Coronary artery (tissue), 2 donors: Measurements from ENCODE around the gene PSMB8.

ENCODE experiments used
- DNase-seq: peaks from one replicate; pipeline ENCODE4 v3.0.0-alpha.2; 2017; ENCODE audit warnings: low spot score
- H3K27ac ChIP-seq, 2 donors: fragments of 200-600 bp; sonication (generic); one replicate each; pipeline ENCODE4 v1.5.1; 2016 to 2019
- H3K4me3 ChIP-seq: fragments of 200-600 bp; sonication (generic); 2 replicates; pipeline ENCODE4 v1.5.1; 2016; ENCODE audit warnings: mild to moderate bottlenecking, moderate library complexity
- CTCF ChIP-seq: fragments of 200-600 bp; sonication (generic); IDR thresholded peaks from one replicate; pipeline ENCODE4 v1.5.1; 2019; ENCODE audit warnings: antibody characterized with exemption

The PSMB8 gene

GRCh38 chr6:32843331-32843978 is 392 bp downstream of the PSMB8 start:
- no peak for DNase-seq
- Histone ChIP-seq H3K27ac (peak overlapping the region; percentile 92 to 95), H3K4me3 (peak overlapping the region; percentile 85)
- TF ChIP-seq CTCF, result no peak

GRCh38 chr6:32842690-32843089 is 1.2 kb downstream of the PSMB8 start:
- DNase-seq, result no peak
- TF ChIP-seq CTCF, result no peak
- Histone ChIP-seq H3K4me3 (no peak overlapping the region), H3K27ac (peak overlapping the region in 1 of 2 donors; percentile 3)

DNA sequence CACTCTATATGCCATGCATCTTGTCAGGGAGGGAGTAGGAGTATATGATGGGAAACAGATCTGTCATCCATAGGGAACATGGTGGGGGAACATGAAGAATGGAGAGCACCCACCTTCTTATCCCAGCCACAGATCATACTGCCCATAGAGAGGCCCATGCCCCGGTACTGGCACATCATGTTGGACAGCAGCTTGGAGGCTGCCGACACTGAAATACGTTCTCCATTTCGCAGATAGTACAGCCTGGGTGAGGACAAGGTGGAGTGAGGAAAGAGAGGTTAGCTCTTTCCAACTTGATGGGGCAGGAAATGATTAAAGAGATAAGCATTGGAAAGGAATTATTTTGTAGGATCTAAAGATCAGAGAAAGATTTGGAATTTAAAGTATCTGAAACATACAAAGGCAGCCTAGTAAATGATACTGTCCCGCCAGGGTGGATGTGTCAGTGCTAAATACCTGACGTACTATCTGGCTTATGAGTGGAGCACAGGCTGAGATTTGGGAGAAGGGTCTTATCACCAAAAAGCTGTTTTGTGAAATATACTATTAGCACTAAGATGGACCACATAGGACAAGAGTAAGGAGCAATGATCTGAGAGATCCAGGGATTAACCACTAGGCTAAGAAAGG is 1.7 kb downstream of the PSMB8 start:
- no peak for DNase-seq
- H3K4me3 ChIP-seq, result no peak overlapping the region
- H3K27ac ChIP-seq, result peak overlapping the region in 1 of 2 donors; percentile 3
- no peak for TF ChIP-seq CTCF

GRCh38 chr6:32840604-32841246 is 3.1 kb downstream of the PSMB8 start:
- no peak for DNase-seq
- TF ChIP-seq CTCF, result no peak
- no peak overlapping the region for H3K4me3 ChIP-seq
- no peak overlapping the region for H3K27ac ChIP-seq

DNA sequence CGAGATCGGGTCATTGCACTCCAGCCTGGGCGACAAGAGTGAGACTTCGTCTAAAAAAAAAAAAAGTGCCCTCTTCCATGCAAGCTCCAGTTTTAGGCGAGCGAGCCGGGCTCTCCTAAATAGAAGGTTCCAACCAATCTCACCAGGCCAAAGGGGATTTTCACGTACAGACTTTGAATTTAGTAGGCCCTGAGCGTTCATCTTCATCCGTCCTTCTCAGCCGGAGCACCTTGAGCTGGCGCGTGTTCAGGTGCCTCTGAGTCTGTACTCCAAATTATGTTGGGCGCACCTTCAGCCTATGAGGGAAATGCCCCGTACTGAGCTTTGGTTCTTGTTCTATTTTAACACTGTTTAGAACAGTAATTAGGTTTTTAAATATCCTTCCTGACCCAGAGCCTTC is 4.5 kb downstream of the PSMB8 start:
- Histone ChIP-seq H3K4me3 (no peak overlapping the region), H3K27ac (peak overlapping the region; percentile 92 to 97)
- no peak for DNase-seq
- TF ChIP-seq CTCF, result no peak

DNA sequence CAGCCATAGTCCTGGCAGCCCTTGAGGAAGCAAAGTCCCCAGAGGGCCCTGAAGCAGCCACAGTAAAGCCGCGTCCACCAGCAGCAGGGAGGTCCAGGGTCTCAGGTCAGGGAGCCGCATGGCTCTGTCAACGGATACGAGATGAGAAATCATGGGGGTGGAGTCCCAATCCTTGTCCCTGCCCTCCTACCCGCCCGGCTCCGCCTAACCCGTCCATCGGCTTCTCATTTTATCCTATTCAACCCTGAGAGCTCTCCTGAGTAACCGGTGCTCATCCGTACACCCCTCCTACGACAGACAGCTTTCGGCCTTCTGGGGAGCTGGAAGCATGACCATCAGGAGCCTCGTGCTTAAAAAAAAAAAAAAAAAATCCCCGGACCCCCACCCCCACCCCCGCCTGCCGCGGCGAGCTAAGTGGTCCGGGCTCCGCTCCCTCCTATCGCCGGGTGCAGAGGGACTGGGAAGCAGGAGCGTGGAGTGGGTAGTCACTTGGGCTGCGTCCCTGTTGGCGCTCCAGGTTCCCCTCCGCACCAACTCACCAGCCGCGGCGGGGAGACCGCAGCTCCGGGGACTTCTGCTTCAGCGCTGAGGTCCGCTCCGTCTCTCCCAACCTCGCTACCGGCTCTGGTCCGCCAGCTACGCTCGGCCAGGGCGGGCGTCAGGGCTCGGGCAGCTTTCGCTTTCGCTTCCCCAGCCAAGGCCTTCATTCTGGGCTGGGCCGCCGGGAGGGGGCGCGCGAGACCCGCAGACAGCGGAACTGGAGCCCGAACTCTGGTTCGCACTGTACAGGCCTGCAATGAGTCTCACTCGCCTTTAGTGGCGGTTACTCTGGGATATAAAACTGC is 5.5 kb downstream of the PSMB8 start, which contains the start of gene TAP2:
Gene TAP2 (minus strand): TSS at position 626 of the 845 bp plus-strand sequence. CDS start 506 bp downstream, at position 120.
- peak within 1 kb of the TSS; percentile 92 to 97 for H3K27ac ChIP-seq
- peak; percentile 92 for TF ChIP-seq CTCF

More for the DNA sequence above, 5.5 kb downstream of the PSMB8 start, which contains the start of gene TAP2:
- DNase-seq, result peak; percentile 96
- peak within 1 kb of the TSS; percentile 83 for H3K4me3 ChIP-seq
